GM23248 (cell line): ENCODE measurements around the gene FAM43A.

ENCODE experiments used
- EZH2 ChIP-seq: fragments of 200-600 bp; sonication (generic); IDR thresholded peaks from 2 replicates; pipeline ENCODE4 v1.6.1; 2018; ENCODE audit warnings: antibody characterized with exemption, mild to moderate bottlenecking; ENCODE audit not compliant: insufficient read depth, poor library complexity, severe bottlenecking
- EZH2phosphoT487 ChIP-seq: fragments of 200-600 bp; sonication (generic); IDR thresholded peaks from 2 replicates; pipeline ENCODE4 v1.6.1; 2018; ENCODE audit warnings: antibody characterized with exemption, moderate library complexity, mild to moderate bottlenecking, low read depth; ENCODE audit not compliant: insufficient read depth

DNA sequence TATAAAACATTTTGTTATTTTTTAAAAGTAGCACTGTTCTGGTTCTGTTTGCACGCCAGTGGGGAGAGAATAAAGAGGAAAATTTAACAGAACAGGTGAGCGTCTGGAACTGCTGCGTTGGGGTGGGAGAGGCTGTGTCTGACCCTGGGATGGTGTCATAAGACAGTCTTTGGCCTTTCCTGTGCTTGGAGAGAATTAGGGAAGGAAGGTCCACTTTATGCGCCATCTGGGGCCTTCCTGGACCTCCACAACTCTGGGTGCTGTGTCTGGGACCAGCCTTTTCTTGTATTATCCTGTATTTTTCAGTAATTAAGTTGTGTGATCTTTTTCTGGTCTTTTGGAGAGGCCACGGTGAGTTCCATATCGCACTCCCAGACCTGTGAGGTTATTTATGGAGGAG, 3.3 kb downstream of the FAM43A start:
- no peak for TF ChIP-seq EZH2
- TF ChIP-seq EZH2phosphoT487 = no peak
